Keratinocyte (primary cell): ENCODE data around the gene AGPAT3. TPM values are rescaled to one million over a fixed set of nuclear protein-coding genes. Genes with fewer than 3 reads are reported as not detected.

Experiments used
- DNase-seq: peaks from one replicate; pipeline ENCODE4 v3.0.0-alpha.2; 2011; ENCODE audit warnings: low read depth, missing footprints, low spot score
- FAIRE-seq: peaks from 2 replicates; lab custom pipeline; 2011; peaks lifted over from hg19 to GRCh38; lab: Jason Lieb, UNC
- H2AFZ ChIP-seq: 2 replicates; pipeline ENCODE4 v1.6.0; 2012; ENCODE audit warnings: low read length, control low read depth, inconsistent platforms; ENCODE audit not compliant: control insufficient read depth
- H3K27ac ChIP-seq: 2 replicates; pipeline ENCODE4 v1.5.1; 2011; ENCODE audit warnings: low read length; ENCODE audit not compliant: control insufficient read depth, insufficient read depth
- H3K27me3 ChIP-seq: 3 replicates; pipeline ENCODE4 v1.6.0; 2011; ENCODE audit warnings: low read length; ENCODE audit not compliant: control insufficient read depth, insufficient read depth; ENCODE audit errors: extremely low read depth
- H3K36me3 ChIP-seq, 2 experiments: 2 replicates in 1 of 2; 3 replicates in 1 of 2; pipeline ENCODE4 v1.5.1; 2011; ENCODE audit warnings: low read length in 2 of 2, mild to moderate bottlenecking in 1 of 2; ENCODE audit not compliant: control insufficient read depth in 2 of 2, insufficient read depth in 2 of 2; ENCODE audit errors: extremely low read depth in 1 of 2
- H3K4me1 ChIP-seq: 3 replicates; pipeline ENCODE4 v1.5.1; 2011; ENCODE audit warnings: low read length; ENCODE audit not compliant: control insufficient read depth, insufficient read depth; ENCODE audit errors: extremely low read depth
- H3K4me2 ChIP-seq: 3 replicates; pipeline ENCODE4 v1.6.0; 2011; ENCODE audit warnings: low read depth, low read length; ENCODE audit not compliant: control insufficient read depth, insufficient read depth; ENCODE audit errors: extremely low read depth
- H3K4me3 ChIP-seq, 3 experiments: fragments of 200-600 bp in 1 of 3; sonication (generic) in 1 of 3; 2 replicates in 2 of 3; 3 replicates in 1 of 3; pipeline ENCODE4 v1.5.1; 2011 to 2016; ENCODE audit warnings: low read length in 3 of 3, mild to moderate bottlenecking in 3 of 3, control low read depth in 2 of 3, inconsistent platforms in 1 of 3, low read depth in 1 of 3, mixed read lengths in 1 of 3, mixed run types in 1 of 3, moderate library complexity in 1 of 3; ENCODE audit not compliant: control insufficient read depth in 2 of 3, insufficient read depth in 2 of 3; ENCODE audit errors: extremely low read depth in 1 of 3
- H3K79me2 ChIP-seq: 2 replicates; pipeline ENCODE4 v1.6.0; 2012; ENCODE audit warnings: low read length; ENCODE audit not compliant: control insufficient read depth, insufficient read depth
- H3K9ac ChIP-seq: 3 replicates; pipeline ENCODE4 v1.6.0; 2011; ENCODE audit warnings: low read length; ENCODE audit not compliant: control insufficient read depth, insufficient read depth; ENCODE audit errors: extremely low read depth
- H3K9me1 ChIP-seq: 3 replicates; pipeline ENCODE4 v1.6.0; 2011; ENCODE audit warnings: low read length; ENCODE audit not compliant: control insufficient read depth, insufficient read depth; ENCODE audit errors: extremely low read depth
- H3K9me3 ChIP-seq: 2 replicates; pipeline ENCODE4 v1.5.1; 2012; ENCODE audit warnings: low read depth, low read length; ENCODE audit not compliant: control insufficient read depth
- H4K20me1 ChIP-seq: 3 replicates; pipeline ENCODE4 v1.6.0; 2011; ENCODE audit warnings: low read length; ENCODE audit not compliant: control insufficient read depth, insufficient read depth; ENCODE audit errors: extremely low read depth
- CTCF ChIP-seq, 3 experiments: IDR thresholded peaks in 1 of 3; conservative IDR thresholded peaks in 1 of 3; optimal IDR thresholded peaks in 1 of 3; 2 replicates in 2 of 3; 3 replicates in 1 of 3; pipeline versions ENCODE3 to v1.5.1; 2011; ENCODE audit warnings: low read length in 3 of 3, mild to moderate bottlenecking in 3 of 3, moderate library complexity in 2 of 3, control low read depth in 1 of 3, inconsistent platforms in 1 of 3; ENCODE audit not compliant: insufficient read depth in 2 of 3; ENCODE audit errors: extremely low read depth in 1 of 3
- EZH2 ChIP-seq: IDR thresholded peaks from one replicate; pipeline ENCODE4 v1.6.1; 2012; ENCODE audit warnings: inconsistent platforms, mild to moderate bottlenecking, low read length, moderate library complexity
- dilution Hi-C: fragments of 300-500 bp; cut with MboI; formaldehyde crosslinking; loops from one replicate; pipeline ENCODE4 v1.7.0; 2020; ENCODE audit warnings: low sequenced_read_pairs; ENCODE audit not compliant: extremely low pct_ligation_motif_present
- polyA plus RNA-seq, 5 experiments: library from polyadenylated mRNA; depleted of rRNA in 3 of 5; stranded (reverse) in 3 of 5; stranded (forward) in 1 of 5; unstranded in 1 of 5; fragments of >200 nt; gene quantifications; 1 replicate in 1 of 5; 2 replicates in 3 of 5; 3 replicates in 1 of 5; pipeline versions ENCODE4 v1.2.1 to v1.2.3, GENCODE V29; 2011 to 2012; ENCODE audit warnings: missing spikeins in 2 of 5, low read depth in 1 of 5, low replicate concordance in 1 of 5

The AGPAT3 gene
- polyA plus RNA-seq, 1 donor (not counting 4 experiments of a cell fraction or from before 2014, with no cell fraction given) = 21.7 TPM

- peaks cover 28% of the 10 kb centered on the region for H3K79me2 ChIP-seq
- peak overlapping the region; percentile 67 for H3K9ac ChIP-seq
- H4K20me1 ChIP-seq = peaks cover 2% of the 10 kb centered on the region
- peak overlapping the region; percentile 48 to 71 (median 61) for H3K4me3 ChIP-seq
- peaks cover under 1 to 1% of the 10 kb centered on the region in 2 experiments for H3K36me3 ChIP-seq
- dilution Hi-C loops = no loop called here
- TF ChIP-seq CTCF (optimal IDR thresholded peaks at IDR 0.05 in 1 of 3, IDR thresholded peaks at IDR 0.05 in 1 of 3, conservative IDR thresholded peaks at IDR 0.05 in 1 of 3; ENCODE audit: extremely low read depth in 1 of 3, insufficient read depth in 2 of 3, low read length in 3 of 3) = no peak
- no peak for TF ChIP-seq EZH2
- peaks cover 33% of the 10 kb centered on the region for H3K4me1 ChIP-seq
- peak overlapping the region; percentile 58 for H2AFZ ChIP-seq
- H3K4me2 ChIP-seq = peak overlapping the region; percentile 80
- H3K9me1 ChIP-seq = peaks cover 4% of the 10 kb centered on the region
- H3K27ac ChIP-seq = no peak overlapping the region
- FAIRE-seq (no peak), DNase-seq (no peak)
- peaks cover 5% of the 10 kb centered on the region for H3K27me3 ChIP-seq
- H3K9me3 ChIP-seq = no peaks in the 10 kb centered on the region
Measured at GRCh38 chr21:43864313-43864961, 586 bp upstream of the AGPAT3 start.

- dilution Hi-C loops = no loop called here
- no peaks in the 10 kb centered on the region for H3K9me3 ChIP-seq
- H3K9ac ChIP-seq = peak overlapping the region; percentile 77
- FAIRE-seq (no peak), DNase-seq (no peak)
- peak overlapping the region; percentile 60 for H3K27ac ChIP-seq
- peaks cover 5% of the 10 kb centered on the region for H4K20me1 ChIP-seq
- peak overlapping the region; percentile 55 to 66 (median 65) for H3K4me3 ChIP-seq
- peaks cover 2 to 3% of the 10 kb centered on the region in 2 experiments for H3K36me3 ChIP-seq
- peaks cover 38% of the 10 kb centered on the region for H3K79me2 ChIP-seq
- H3K9me1 ChIP-seq = peaks cover 4% of the 10 kb centered on the region
- H2AFZ ChIP-seq = peak overlapping the region; percentile 60
- no peaks in the 10 kb centered on the region for H3K27me3 ChIP-seq
- no peak for TF ChIP-seq CTCF (optimal IDR thresholded peaks at IDR 0.05 in 1 of 3, IDR thresholded peaks at IDR 0.05 in 1 of 3, conservative IDR thresholded peaks at IDR 0.05 in 1 of 3; ENCODE audit: extremely low read depth in 1 of 3, insufficient read depth in 2 of 3, low read length in 3 of 3)
- TF ChIP-seq EZH2 = no peak
- peaks cover 27% of the 10 kb centered on the region for H3K4me1 ChIP-seq
- H3K4me2 ChIP-seq = peak overlapping the region; percentile 86
Measured at GRCh38 chr21:43865540-43866259, 677 bp downstream of the AGPAT3 start.
